SU-DHL-6 (cell line): ENCODE results near the gene IFNL3.

Source experiments
- H2AFZ ChIP-seq: fragments of 200-600 bp; sonication (generic); 2 replicates; pipeline ENCODE4 v1.6.1; 2014; ENCODE audit warnings: low read depth, mild to moderate bottlenecking, moderate library complexity, mixed read lengths, antibody characterized with exemption, low read length; ENCODE audit not compliant: severe bottlenecking
- H3F3A ChIP-seq: fragments of 200-600 bp; shearing (Covaris generic); 2 replicates; pipeline ENCODE4 v1.6.0; 2016; ENCODE audit warnings: antibody characterized with exemption, mild to moderate bottlenecking; ENCODE audit not compliant: insufficient read depth
- H3K27ac ChIP-seq: fragments of 200-600 bp; sonication (generic); 2 replicates; pipeline ENCODE4 v1.5.1; 2016; ENCODE audit warnings: low read depth, mild to moderate bottlenecking, low read length, moderate library complexity, mixed read lengths
- H3K27me3 ChIP-seq: fragments of 200-600 bp; sonication (generic), shearing (Covaris generic); 2 replicates; pipeline ENCODE4 v1.6.0; 2014; ENCODE audit warnings: mild to moderate bottlenecking, low read length
- H3K36me3 ChIP-seq: fragments of 200-600 bp; sonication (generic); 2 replicates; pipeline ENCODE4 v1.6.1; 2014; ENCODE audit warnings: mild to moderate bottlenecking, low read length, mixed read lengths
- H3K4me2 ChIP-seq: fragments of 300-600, 200-600 bp; shearing (Covaris generic), sonication (generic); 2 replicates; pipeline ENCODE4 v1.6.0; 2014; ENCODE audit warnings: low read length, low read depth, mild to moderate bottlenecking; ENCODE audit not compliant: poor library complexity, severe bottlenecking
- H3K4me3 ChIP-seq: fragments of 200-600 bp; sonication (generic); 2 replicates; pipeline ENCODE4 v1.5.1; 2014; ENCODE audit warnings: antibody characterized with exemption, low read length, mild to moderate bottlenecking, mixed read lengths; ENCODE audit not compliant: insufficient read depth, poor library complexity, severe bottlenecking
- H3K79me2 ChIP-seq: fragments of 200-600 bp; sonication (generic); 2 replicates; pipeline ENCODE4 v1.6.1; 2014; ENCODE audit warnings: mild to moderate bottlenecking, low read length, moderate library complexity; ENCODE audit not compliant: insufficient read depth
- H3K9ac ChIP-seq: fragments of 200-600 bp; sonication (generic); 2 replicates; pipeline ENCODE4 v1.7.0; 2014; ENCODE audit warnings: mild to moderate bottlenecking, low read length
- H3K9me2 ChIP-seq: fragments of 200-600 bp; sonication (generic); replicated peaks from 2 replicates; pipeline ENCODE4 v1.6.1; 2014; ENCODE audit warnings: low read length; ENCODE audit not compliant: insufficient read depth
- H3K9me3 ChIP-seq: fragments of 200-600 bp; sonication (generic); 2 replicates; pipeline ENCODE4 v1.6.1; 2014; ENCODE audit warnings: low read length, mixed read lengths; ENCODE audit not compliant: insufficient read depth
- H4K20me1 ChIP-seq: fragments of 200-600 bp; sonication (generic); 2 replicates; pipeline ENCODE4 v1.6.1; 2014; ENCODE audit warnings: low read depth, mild to moderate bottlenecking, antibody characterized with exemption, low read length, moderate library complexity, mixed read lengths
- EZH2phosphoT487 ChIP-seq: fragments of 200-600 bp; sonication (generic), shearing (Covaris generic); conservative IDR thresholded peaks from 2 replicates; pipeline ENCODE4 v1.6.1; 2018; ENCODE audit warnings: mild to moderate bottlenecking, antibody characterized with exemption, low read length, moderate library complexity, mixed read lengths
- TF ChIP-seq, protein P1 (sequence below): fragments of 200-600 bp; sonication (generic); IDR thresholded peaks from one replicate; pipeline ENCODE4 v1.5.1; 2017; ENCODE audit warnings: antibody characterized with exemption, mild to moderate bottlenecking, low read length, moderate library complexity; ENCODE audit not compliant: insufficient read depth, poor library complexity, severe bottlenecking

The IFNL3 gene

DNA sequence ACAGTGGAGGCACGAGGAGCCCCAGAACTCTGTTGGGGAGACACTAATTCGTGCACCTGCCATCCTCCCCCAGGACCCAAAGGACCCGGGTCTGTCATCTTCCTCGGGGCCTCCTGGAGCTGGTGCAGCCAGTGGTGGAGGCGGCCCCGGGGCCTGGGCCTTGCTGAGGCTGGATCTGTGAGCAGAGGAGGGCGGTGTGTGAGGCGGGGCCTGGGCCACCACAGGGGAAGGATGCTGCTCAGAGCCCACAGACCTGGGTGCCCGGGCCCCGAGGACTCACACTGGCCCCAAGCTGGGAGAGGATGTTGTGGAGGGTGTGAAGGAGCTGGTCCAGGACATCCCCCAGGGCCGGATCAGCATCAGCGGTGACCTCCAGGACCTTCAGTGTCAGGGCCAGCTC is 8.3 kb downstream of the IFNL3 start:
- H3K27ac ChIP-seq, result no peak overlapping the region
- H3F3A ChIP-seq, result no peaks in the 10 kb centered on the region
- H3K9ac ChIP-seq, result no peak overlapping the region
- no peaks in the 10 kb centered on the region for H3K36me3 ChIP-seq
- no peak overlapping the region for H2AFZ ChIP-seq
- H3K79me2 ChIP-seq, result no peaks in the 10 kb centered on the region
- H4K20me1 ChIP-seq, result no peaks in the 10 kb centered on the region
- TF ChIP-seq, protein P1, sequence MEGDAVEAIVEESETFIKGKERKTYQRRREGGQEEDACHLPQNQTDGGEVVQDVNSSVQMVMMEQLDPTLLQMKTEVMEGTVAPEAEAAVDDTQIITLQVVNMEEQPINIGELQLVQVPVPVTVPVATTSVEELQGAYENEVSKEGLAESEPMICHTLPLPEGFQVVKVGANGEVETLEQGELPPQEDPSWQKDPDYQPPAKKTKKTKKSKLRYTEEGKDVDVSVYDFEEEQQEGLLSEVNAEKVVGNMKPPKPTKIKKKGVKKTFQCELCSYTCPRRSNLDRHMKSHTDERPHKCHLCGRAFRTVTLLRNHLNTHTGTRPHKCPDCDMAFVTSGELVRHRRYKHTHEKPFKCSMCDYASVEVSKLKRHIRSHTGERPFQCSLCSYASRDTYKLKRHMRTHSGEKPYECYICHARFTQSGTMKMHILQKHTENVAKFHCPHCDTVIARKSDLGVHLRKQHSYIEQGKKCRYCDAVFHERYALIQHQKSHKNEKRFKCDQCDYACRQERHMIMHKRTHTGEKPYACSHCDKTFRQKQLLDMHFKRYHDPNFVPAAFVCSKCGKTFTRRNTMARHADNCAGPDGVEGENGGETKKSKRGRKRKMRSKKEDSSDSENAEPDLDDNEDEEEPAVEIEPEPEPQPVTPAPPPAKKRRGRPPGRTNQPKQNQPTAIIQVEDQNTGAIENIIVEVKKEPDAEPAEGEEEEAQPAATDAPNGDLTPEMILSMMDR, result no peak
- no peak for TF ChIP-seq EZH2phosphoT487
- H3K9me2 ChIP-seq, result no peaks in the 10 kb centered on the region
- H3K9me3 ChIP-seq, result no peaks in the 10 kb centered on the region
- no peak overlapping the region for H3K4me3 ChIP-seq
- no peaks in the 10 kb centered on the region for H3K27me3 ChIP-seq
- no peak overlapping the region for H3K4me2 ChIP-seq

GRCh38 chr19:39232708-39233107 is 12.1 kb downstream of the IFNL3 start:
- Histone ChIP-seq H3F3A (no peaks in the 10 kb centered on the region), H3K27me3 (no peaks in the 10 kb centered on the region)

DNA sequence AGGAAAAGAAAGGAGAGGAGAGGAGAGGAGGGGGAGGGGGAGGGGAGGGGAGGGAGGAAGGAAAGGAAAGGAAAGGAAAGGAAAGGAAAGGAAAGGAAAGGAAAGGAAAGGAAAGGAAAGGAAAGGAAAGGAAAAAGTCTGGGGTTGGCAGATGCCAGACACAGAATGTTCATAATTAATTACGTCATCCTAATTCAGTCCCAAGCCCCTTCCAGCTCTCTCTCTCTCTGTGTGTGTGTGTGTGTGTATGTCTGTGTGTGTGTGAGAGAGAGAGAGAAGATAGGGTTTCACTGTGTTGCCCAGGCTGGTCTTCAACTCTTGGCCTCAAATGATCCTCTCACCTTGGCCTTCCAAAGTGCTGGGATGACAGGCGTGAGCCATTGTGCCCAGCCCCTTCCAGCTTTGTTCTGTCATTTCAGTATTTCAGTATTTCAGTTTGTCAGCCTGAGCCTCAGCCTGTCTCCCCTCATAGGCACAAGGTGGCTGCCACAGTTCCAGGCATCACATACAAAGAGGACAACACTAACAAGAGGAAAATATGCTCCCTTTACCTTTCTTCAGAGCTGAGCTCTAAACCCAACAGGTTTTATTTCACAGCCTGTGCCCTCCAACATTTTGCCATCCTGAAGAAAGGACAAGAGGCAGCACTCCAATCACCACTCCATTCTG is 14.6 kb downstream of the IFNL3 start:
- H3K79me2 ChIP-seq, result no peaks in the 10 kb centered on the region
- TF ChIP-seq, protein P1, result no peak
- no peak for TF ChIP-seq EZH2phosphoT487

More at GRCh38 chr19:39232708-39233107, 12.1 kb downstream of the IFNL3 start:
- Histone ChIP-seq H2AFZ (no peak overlapping the region), H3K4me2 (no peak overlapping the region), H3K36me3 (no peaks in the 10 kb centered on the region), H3K9me2 (no peaks in the 10 kb centered on the region), H3K79me2 (no peaks in the 10 kb centered on the region), H3K9ac (no peak overlapping the region), H3K27ac (no peak overlapping the region), H3K4me3 (no peak overlapping the region), H4K20me1 (no peaks in the 10 kb centered on the region), H3K9me3 (no peaks in the 10 kb centered on the region)
- TF ChIP-seq, protein P1, result no peak
- TF ChIP-seq EZH2phosphoT487, result no peak

More for the DNA sequence above, 14.6 kb downstream of the IFNL3 start:
- no peak overlapping the region for H3K9ac ChIP-seq
- H3K4me2 ChIP-seq, result no peak overlapping the region
- H4K20me1 ChIP-seq, result no peaks in the 10 kb centered on the region
- H3K27me3 ChIP-seq, result no peaks in the 10 kb centered on the region
- no peak overlapping the region for H3K27ac ChIP-seq
- no peak overlapping the region for H3K4me3 ChIP-seq
- no peaks in the 10 kb centered on the region for H3K9me3 ChIP-seq
- no peaks in the 10 kb centered on the region for H3K36me3 ChIP-seq
- no peaks in the 10 kb centered on the region for H3K9me2 ChIP-seq
- no peak overlapping the region for H2AFZ ChIP-seq
- no peaks in the 10 kb centered on the region for H3F3A ChIP-seq
